HUES64 (cell line): ENCODE measurements around the gene POLR1E.

Experiments
- H3K27ac ChIP-seq: 2 replicates; pipeline ENCODE4 v1.7.0; 2013; ENCODE audit warnings: low read depth, low read length, inconsistent platforms
- H3K27me3 ChIP-seq: 2 replicates; pipeline ENCODE4 v1.6.1; 2013; ENCODE audit warnings: mild to moderate bottlenecking, low read length; ENCODE audit not compliant: insufficient read depth
- H3K36me3 ChIP-seq: 2 replicates; pipeline ENCODE4 v1.6.1; 2013; ENCODE audit warnings: mild to moderate bottlenecking, low read length; ENCODE audit not compliant: insufficient read depth
- H3K4me1 ChIP-seq: 2 replicates; pipeline ENCODE4 v1.6.1; 2013; ENCODE audit warnings: mild to moderate bottlenecking, low read length, moderate library complexity; ENCODE audit not compliant: insufficient read depth
- H3K4me3 ChIP-seq: 2 replicates; pipeline ENCODE4 v1.5.1; 2013; ENCODE audit warnings: mild to moderate bottlenecking, low read length, moderate library complexity
- H3K9ac ChIP-seq: 2 replicates; pipeline ENCODE4 v1.6.1; 2013; ENCODE audit warnings: mild to moderate bottlenecking, low read depth, low read length
- H3K9me3 ChIP-seq: 2 replicates; pipeline ENCODE4 v1.6.1; 2013; ENCODE audit warnings: low read depth, low read length; ENCODE audit not compliant: insufficient read depth
- WGBS: fragments of 150-250, 120-280 bp; methylation state at CpG from one replicate; pipeline ENCODE4 v1.1.7; 2013; ENCODE audit warnings: missing lambda C conversion rate; 5-methylcytosine and 5-hydroxymethylcytosine counted together

The POLR1E gene

DNA sequence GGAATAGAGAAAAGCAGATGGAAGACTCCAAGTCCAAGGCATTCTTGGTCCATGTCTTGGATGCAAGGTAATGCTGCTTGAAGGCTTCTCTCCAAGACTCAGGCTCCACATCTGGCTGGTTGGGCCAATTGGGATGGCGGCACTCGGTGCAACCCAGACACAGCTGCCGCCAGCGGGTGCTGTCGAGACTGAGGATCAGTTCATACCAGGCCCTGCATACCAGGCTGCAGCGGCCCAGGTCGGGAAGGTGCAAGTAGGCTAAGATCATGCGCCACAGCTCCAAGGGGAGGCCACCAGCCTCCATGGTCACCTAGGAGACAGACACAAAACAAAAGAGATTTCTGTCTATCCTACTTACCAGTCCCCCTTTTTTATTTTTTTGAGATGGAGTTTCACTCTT lies 55.7 kb downstream of the POLR1E start:
- Histone ChIP-seq H3K4me1 (no peaks in the 10 kb centered on the region), H3K27me3 (no peaks in the 10 kb centered on the region), H3K27ac (no peak overlapping the region), H3K36me3 (peaks cover 40% of the 10 kb centered on the region), H3K4me3 (no peak overlapping the region), H3K9me3 (no peaks in the 10 kb centered on the region), H3K9ac (no peak overlapping the region)
- 96% methylated on average over 8 of the region's 8 CpGs for WGBS

- 98% methylated on average over 6 of the region's 6 CpGs for WGBS
- H3K36me3 ChIP-seq, result peaks cover 30% of the 10 kb centered on the region
- H3K4me1 ChIP-seq, result no peaks in the 10 kb centered on the region
Observed at GRCh38 chr9:37542488-37542887, 56.7 kb downstream of the POLR1E start.

GRCh38 chr9:37542895-37543294 lies 57.1 kb downstream of the POLR1E start:
- H3K9ac ChIP-seq, result no peak overlapping the region
- peaks cover 26% of the 10 kb centered on the region for H3K36me3 ChIP-seq
- 82% methylated on average over 1 of the region's 1 CpG for WGBS
- H3K4me1 ChIP-seq, result no peaks in the 10 kb centered on the region
- no peaks in the 10 kb centered on the region for H3K9me3 ChIP-seq
- H3K27me3 ChIP-seq, result no peaks in the 10 kb centered on the region
- no peak overlapping the region for H3K4me3 ChIP-seq
- no peak overlapping the region for H3K27ac ChIP-seq

More at GRCh38 chr9:37542488-37542887, 56.7 kb downstream of the POLR1E start:
- H3K9me3 ChIP-seq, result no peaks in the 10 kb centered on the region
- H3K9ac ChIP-seq, result no peak overlapping the region
- no peak overlapping the region for H3K27ac ChIP-seq
- no peak overlapping the region for H3K4me3 ChIP-seq
- H3K27me3 ChIP-seq, result no peaks in the 10 kb centered on the region

DNA sequence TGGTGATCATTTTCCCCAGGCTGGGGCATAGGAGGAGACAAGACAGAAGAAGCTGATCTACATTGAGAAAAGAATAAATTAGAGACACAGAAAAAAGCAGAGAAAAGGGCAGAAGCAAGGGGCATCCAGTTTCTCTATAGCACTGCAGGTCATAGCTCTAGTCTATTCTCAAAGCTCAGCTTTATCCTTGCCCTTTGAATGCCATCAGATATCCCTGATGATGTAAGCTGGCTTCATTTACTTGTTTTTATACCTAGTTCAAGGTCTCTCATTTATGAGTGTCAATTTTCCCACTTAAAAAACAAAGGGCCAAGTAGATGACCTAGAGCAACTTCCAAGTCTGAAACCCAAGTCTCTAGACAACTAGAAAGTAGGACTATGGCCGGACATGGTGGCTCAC lies 57.7 kb downstream of the POLR1E start:
- Histone ChIP-seq H3K27me3 (no peaks in the 10 kb centered on the region), H3K27ac (no peak overlapping the region), H3K9ac (no peak overlapping the region), H3K36me3 (peaks cover 22% of the 10 kb centered on the region), H3K9me3 (no peaks in the 10 kb centered on the region), H3K4me3 (no peak overlapping the region), H3K4me1 (no peaks in the 10 kb centered on the region)
- 100% methylated on average over 1 of the region's 1 CpG for WGBS

DNA sequence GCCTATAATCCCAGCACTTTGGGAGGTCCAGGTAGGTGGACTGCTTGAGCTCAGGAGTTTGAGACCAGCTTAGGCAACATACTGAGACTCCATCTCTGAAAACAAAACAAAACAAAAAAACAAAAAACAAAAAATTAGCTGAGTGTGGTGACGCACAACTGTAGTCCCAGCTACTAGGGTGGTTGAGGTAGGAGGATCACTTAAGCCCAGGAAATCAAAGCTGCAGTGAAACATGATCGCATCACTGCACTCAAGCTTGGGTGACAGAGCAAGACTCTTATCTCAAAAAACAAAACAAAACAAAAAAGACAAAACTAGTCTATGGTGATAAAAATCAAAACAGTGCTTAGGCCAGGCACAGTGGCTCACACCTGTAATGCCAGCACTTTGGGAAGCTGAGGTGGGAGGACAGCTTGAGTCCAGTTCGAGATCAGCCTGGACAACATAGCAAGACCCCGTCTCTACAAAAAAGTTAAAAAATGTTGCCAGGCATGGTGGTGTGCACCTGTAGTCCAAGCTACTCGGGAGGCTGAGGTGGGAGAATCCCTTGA lies 61.7 kb downstream of the POLR1E start:
- Histone ChIP-seq H3K4me3 (no peak overlapping the region), H3K36me3 (no peaks in the 10 kb centered on the region), H3K27me3 (no peaks in the 10 kb centered on the region), H3K27ac (no peak overlapping the region), H3K4me1 (no peaks in the 10 kb centered on the region), H3K9me3 (no peaks in the 10 kb centered on the region), H3K9ac (no peak overlapping the region)
- 94% methylated on average over 5 of the region's 5 CpGs for WGBS

DNA sequence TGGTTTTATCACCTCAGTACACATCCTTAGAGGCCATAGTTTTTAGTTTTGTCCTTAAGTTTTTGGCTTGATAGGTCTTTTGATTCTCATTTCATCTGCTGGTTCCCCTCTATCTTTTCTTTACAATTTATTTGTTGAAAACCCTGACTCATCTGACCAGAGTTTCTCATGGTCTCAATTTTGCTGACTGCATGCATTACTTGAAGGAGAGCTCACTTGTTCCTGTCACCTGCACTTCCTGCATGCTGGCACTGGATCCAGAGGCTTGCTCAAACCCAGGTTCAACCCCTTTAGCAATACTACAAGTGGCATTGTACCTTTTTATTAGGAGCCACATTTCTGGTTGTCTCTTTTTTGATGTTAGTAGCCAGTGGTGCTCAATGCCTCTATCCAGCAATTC lies 63.8 kb downstream of the POLR1E start:
- no peak overlapping the region for H3K9ac ChIP-seq
- H3K4me3 ChIP-seq, result no peak overlapping the region
- no peaks in the 10 kb centered on the region for H3K9me3 ChIP-seq
- no peaks in the 10 kb centered on the region for H3K4me1 ChIP-seq
- H3K27ac ChIP-seq, result no peak overlapping the region
- no peaks in the 10 kb centered on the region for H3K36me3 ChIP-seq
- no peaks in the 10 kb centered on the region for H3K27me3 ChIP-seq

GRCh38 chr9:37550781-37551180 lies 65.0 kb downstream of the POLR1E start:
- H3K4me3 ChIP-seq, result no peak overlapping the region

DNA sequence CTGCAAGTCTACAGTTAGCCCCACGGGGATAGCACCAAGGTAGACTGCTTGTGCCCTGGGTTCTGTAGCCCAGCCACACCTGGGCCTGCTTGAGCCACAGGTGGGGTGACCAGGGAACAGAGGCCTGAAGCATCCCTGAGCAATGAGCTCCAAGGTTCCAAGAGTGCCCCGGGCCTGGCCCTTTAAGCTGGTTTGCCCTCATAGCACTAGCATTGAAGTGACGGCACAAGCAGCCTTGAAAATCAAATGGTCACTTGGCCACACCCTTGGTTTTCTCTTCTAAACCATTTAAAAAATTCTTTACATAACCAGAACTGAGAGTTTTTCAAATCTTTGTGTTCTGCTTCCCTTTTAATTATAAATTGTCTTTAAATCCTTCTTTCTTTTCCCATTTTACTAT lies 65.7 kb downstream of the POLR1E start:
- Histone ChIP-seq H3K27ac (no peak overlapping the region), H3K36me3 (no peaks in the 10 kb centered on the region), H3K9ac (no peak overlapping the region), H3K4me1 (no peaks in the 10 kb centered on the region), H3K4me3 (no peak overlapping the region), H3K9me3 (no peaks in the 10 kb centered on the region), H3K27me3 (no peaks in the 10 kb centered on the region)
- 89% methylated on average over 3 of the region's 3 CpGs for WGBS

More at GRCh38 chr9:37550781-37551180, 65.0 kb downstream of the POLR1E start:
- Histone ChIP-seq H3K36me3 (no peaks in the 10 kb centered on the region), H3K9ac (no peak overlapping the region), H3K4me1 (no peaks in the 10 kb centered on the region), H3K27me3 (no peaks in the 10 kb centered on the region), H3K27ac (no peak overlapping the region), H3K9me3 (no peaks in the 10 kb centered on the region)
- 100% methylated on average over 1 of the region's 1 CpG for WGBS

GRCh38 chr9:37551888-37552287 lies 66.1 kb downstream of the POLR1E start:
- H3K4me3 ChIP-seq, result no peak overlapping the region
- no peaks in the 10 kb centered on the region for H3K36me3 ChIP-seq
- no peaks in the 10 kb centered on the region for H3K4me1 ChIP-seq
- H3K9ac ChIP-seq, result no peak overlapping the region
- H3K9me3 ChIP-seq, result no peaks in the 10 kb centered on the region
- H3K27ac ChIP-seq, result no peak overlapping the region
- H3K27me3 ChIP-seq, result no peaks in the 10 kb centered on the region
- WGBS, result 96% methylated on average over 2 of the region's 2 CpGs
